Activated CD8-positive, alpha-beta memory T cell treated with anti-CD3 and anti-CD28 coated beads for 36 hours (primary cell): ENCODE measurements around the gene BMP6. TPM values are rescaled to one million over a fixed set of nuclear protein-coding genes. Genes with fewer than 3 reads are reported as not detected.

Experiments
- CTCF ChIA-PET: fragments of 350-600 bp; sonication (Branson Sonifier 250); formaldehyde crosslinking; loops from one replicate; lab custom pipeline; 2021; ENCODE audit warnings: antibody characterized with exemption; lab: Charles Lee
- POLR2A ChIA-PET: fragments of 350-600 bp; sonication (Branson Sonifier 250); formaldehyde crosslinking; loops from one replicate; lab custom pipeline; 2021; ENCODE audit warnings: antibody characterized with exemption; lab: Charles Lee
- total RNA-seq, 2 experiments: library from RNA; stranded (reverse); gene quantifications; one replicate each; pipeline ENCODE4 v1.2.3, GENCODE V29; 2021

The BMP6 gene
- total RNA-seq, 2 experiments from 2014 or later, result not detected

DNA sequence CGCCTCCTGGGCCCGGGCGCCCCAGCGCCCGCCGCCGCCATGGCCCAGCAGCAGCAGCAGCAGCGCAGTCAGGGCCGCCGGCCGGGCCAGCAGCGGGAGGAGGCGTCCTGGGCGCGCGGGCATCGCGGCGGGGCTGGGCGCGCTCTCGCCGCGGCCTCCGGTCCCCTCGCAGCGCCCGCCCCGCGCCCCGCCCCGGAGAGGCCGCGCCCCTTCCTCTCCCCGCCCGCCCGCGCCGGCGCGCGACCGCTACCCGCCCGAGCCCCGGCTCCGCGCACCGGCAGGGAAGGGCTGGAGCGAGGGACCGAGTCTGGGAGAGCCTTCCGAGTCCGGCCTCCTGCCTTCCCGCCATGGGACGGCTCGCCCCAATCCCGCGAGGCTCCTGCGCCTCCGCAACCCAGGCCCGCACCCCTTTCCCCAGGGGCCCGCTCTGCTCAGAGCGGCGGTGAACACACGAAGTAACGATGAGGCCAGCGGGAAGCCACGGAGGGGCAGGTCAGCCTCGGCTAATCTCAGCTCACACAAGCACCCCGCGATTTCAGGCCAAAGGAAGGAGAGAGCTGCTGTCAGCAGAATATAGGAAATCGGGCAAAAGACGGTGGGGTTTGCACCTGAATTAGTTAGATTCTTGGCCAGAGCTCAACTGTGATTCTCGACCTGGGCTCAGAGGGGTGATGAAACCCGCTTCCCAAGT lies 184.9 kb downstream of the BMP6 start, which contains the start of gene TXNDC5:
Gene TXNDC5, minus strand, starts transcription at position 135 of the 691 bp plus-strand sequence. Its CDS starts 12 bp downstream, at position 123.
- POLR2A ChIA-PET, result interaction anchor here (1.5 kb wide), 2 partner anchors 153 to 155 kb away, joined by 3 read pairs; partner anchors contain the start of gene BLOC1S5
- CTCF ChIA-PET, result interaction anchor here (1.2 kb wide), 1 partner anchor 153 kb away, joined by 3 read pairs; the partner anchor contains the start of gene BLOC1S5

DNA sequence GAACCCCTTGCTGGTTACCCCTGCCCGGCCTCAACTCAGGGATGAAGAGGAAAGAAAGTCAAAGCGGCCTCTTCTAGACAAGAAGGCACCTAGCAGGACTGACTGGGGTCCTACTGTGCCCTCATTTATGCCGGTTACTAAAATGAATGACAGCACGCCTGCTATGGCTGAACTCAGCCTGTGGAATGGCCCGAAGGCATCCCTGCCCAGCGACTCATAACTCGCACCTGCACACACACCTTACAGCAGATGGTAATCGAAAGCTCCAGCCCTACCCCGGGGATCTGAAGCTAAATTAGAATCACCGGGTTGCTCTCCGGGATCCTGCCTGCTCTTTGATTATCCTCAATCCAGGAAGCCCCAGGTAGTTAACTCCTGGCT lies 185.4 kb downstream of the BMP6 start:
- CTCF ChIA-PET, result no interaction called here
- POLR2A ChIA-PET, result no interaction called here

DNA sequence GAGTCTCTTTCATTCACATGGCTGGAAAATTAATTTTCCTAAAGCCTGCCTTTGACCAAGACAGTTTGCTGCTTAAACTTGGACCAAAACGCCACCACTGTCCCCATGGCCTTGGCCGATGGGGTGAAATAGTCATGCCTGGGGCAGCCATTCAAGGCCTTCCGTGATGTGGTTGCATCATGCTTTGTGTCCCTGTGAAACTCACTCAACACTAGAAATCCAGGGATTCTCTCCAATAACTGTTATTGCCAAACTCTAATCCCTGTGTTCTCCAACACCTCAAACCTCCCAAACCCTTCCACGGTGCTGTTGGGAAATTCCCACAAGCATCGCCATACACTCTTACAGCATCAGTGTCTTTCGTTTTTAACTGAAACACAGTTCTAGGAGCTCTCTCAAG lies 186.1 kb downstream of the BMP6 start:
- CTCF ChIA-PET, result no interaction called here
- POLR2A ChIA-PET, result no interaction called here

DNA sequence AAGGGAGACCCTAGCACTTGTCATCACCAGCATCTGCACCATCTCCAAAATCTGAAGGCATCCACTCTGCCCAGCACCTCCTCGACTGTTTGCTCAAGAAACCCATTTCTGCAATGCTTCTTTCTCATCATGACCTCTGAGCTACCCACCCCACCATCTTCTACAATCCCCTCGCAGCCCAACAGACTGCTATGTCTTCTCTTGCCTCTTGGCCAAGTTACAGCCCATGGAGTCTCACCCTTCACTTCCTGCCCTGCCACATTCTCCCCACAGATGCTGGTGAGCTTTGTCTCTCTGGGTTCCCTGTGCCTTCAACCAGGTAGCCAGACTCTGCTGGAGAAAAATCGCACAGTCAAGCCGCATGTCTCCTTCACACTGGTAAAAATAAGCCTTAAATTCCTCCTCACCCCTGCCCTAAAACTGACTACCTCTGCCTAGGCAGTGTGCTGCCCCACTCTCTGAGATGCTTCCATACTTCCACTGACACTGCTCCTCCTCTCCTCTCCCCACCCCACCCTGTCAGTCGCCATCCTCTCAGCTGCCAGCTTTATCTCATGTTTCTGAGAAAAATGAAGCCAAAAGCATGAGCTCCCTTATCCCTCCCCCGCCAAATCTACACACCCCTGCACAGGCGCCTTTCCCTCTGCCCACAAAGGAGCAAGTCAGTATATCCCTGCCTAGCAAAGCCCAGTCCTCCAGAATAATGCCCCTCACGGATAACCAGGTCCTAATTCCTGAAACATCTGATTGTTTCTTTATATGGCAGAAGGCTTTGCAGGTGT lies 187.0 kb downstream of the BMP6 start:
- POLR2A ChIA-PET, result no interaction called here
- CTCF ChIA-PET, result no interaction called here

DNA sequence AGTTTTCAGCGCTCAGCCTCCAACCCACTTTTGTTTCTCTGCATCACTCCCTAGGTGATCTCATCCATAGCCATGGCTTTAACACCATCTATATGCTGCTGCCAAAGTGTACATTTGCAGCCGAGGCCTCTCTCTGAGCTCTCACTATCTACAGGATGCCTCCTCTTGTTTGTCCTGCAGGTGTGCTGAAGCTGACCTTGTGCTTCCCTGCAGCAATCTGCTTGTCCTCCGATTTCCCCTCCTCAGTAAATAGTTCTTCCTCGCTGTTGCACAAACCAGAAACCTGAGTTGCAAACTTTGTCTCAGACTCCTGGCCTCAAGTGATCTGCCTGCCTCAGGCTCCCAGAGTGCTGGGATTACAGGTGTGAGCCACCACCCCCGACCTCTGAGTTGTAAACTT lies 188.4 kb downstream of the BMP6 start:
- ChIA-PET CTCF (no interaction called here), POLR2A (no interaction called here)

DNA sequence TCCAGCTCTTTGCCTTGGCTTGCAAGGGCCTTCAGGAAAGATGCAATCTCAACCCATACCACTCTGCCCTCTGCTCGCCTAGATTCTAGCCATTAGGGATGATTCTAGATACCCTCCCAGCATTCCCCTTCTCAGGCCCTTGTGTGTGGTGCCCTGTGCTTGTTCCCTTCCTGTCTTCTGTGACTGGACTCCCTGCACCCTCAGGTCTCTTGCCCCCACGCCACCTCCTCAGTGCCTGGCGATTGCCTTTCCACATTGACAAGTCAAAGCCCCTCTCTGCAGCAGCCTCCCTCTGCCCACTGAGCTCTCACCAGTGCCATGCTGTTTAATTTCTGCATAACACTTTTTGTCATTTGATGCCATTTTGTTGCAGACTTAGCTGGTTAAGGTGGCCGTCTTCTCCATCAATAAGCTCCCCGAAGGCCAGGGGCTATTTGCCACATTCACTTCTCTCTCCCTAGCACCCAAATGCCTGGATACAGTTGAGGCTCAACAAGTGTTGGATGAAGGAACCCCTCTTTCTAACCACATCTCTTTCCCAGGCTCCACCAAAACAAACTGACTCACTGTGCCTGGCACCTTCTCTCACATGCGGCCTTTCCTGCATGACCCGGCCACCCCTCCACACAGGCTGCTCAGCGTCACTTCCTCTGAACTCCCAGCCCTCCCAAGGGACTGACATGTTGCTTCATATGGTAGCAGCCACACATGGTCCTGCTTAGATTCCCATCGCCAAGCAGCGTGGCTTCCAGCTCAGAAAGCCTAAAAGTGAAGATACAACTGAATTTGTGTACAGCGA lies 189.3 kb downstream of the BMP6 start:
- ChIA-PET CTCF (no interaction called here), POLR2A (no interaction called here)

DNA sequence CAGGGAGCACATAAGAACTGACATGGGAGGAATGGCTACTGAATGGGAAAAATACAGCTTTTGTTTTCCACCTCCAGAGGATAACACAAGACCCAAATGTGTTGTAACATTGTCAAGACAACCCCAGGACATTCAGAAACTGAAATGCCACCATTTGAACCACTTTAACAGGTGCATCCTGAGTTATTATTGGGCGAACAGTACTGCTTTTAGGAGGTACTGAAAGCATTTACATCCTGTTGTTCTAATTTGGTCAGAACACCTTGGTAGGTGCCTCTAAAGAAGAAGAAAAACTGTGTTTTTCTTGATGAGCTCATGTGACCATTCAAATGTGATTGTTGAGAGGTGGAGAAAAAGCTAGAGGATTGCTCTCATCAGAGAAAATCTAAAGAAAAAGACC lies 191.1 kb downstream of the BMP6 start:
- CTCF ChIA-PET, result no interaction called here
- POLR2A ChIA-PET, result no interaction called here

DNA sequence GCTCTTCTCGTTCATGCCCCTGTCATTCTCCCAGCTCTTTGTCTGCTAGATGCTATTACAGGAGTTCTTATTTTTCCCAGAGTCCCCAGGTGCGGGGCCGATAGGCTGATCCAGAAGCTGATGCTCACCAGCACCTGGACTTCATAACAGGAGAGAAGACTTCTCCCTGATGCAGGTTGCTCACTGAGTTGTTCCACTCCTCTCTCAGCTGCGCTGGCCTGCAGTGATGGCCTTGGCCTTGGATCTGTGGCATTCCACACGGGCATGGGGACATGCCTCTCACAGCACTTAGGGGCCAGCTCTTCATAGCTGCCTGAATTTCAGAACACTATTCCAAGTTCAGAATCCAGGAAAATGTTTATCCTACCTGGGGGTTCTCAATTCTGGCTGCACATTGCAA lies 191.8 kb downstream of the BMP6 start:
- ChIA-PET POLR2A (no interaction called here), CTCF (no interaction called here)

DNA sequence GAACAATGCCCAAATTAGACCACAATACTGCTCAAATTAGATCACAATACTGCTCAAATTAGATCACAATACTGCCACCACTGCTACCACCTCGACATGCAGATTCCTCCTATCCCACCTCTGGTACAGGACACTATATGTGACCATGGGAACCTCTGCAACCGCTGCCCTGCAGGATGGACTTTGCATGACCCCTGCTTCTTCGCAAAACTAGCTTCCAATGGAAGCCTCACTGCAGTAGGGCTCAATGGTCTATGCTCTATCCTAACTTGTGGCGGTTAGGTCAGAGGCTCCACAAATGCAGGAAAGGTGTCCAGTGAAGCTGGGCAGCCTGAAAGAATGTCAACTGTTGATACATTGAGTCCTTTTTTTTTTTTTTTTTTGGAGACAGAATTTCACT lies 192.5 kb downstream of the BMP6 start:
- ChIA-PET POLR2A (no interaction called here), CTCF (no interaction called here)

DNA sequence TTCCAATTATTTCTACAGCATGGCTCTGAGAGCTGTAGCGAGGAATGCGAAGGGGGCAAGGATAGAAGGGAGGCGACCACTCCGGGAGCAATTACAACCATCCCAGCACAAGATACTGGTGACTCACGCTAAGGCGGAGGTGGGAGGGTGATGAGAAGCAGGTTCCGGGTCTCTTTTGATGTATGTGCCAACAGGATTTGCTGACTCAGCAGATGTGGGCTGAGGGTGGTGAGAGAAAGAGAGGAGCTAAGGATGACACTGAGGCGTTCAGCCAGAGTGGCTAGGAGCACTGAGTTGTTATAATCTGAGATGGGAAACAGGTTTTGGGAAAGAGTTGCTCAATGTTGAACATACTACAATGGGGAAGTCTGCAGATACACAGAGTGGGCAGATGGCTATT lies 194.0 kb downstream of the BMP6 start:
- POLR2A ChIA-PET, result interaction anchor here (0.5 kb wide), 1 partner anchor 1207 kb away, joined by 3 read pairs; no protein-coding TSS in a partner anchor
- CTCF ChIA-PET, result no interaction called here

DNA sequence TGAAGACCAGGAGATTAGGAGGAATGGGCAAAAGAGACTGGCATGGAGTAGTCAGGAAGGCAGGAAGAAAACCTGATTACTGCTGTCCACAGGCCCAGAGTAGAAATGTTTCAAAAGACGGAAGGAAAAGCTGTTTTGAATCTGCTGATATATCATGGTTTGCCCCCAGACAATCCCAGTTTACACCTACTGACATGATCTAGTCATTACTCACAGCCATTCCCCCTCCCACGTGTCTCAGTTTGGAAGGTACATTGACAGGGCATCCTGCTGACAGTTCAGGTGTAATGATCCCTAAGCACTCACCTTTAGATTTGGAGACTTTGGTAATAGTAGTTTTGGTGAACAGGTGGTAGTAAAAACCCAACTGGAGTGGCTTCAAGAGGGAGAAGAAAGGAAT lies 194.5 kb downstream of the BMP6 start:
- CTCF ChIA-PET, result no interaction called here
- POLR2A ChIA-PET, result no interaction called here

DNA sequence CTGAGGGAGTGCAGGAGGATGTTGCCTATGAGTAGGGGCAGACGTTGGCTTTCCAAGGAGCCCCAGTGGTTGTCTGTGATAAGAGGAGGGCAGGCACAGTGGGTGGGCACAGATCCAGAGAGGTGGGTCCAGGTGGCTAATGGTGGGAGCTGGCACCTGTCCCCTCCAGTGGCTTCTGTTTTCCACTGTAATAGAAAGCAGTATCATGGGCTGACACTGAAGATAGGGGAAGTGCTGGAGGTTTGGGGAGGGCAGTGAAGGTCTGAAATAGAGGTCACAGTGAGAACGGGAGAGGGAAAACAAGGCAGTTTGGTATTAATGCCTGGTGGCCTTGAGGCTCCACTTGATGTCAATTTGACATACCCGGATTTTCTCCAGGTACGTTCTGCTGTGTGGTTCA lies 195.1 kb downstream of the BMP6 start:
- CTCF ChIA-PET, result no interaction called here

DNA sequence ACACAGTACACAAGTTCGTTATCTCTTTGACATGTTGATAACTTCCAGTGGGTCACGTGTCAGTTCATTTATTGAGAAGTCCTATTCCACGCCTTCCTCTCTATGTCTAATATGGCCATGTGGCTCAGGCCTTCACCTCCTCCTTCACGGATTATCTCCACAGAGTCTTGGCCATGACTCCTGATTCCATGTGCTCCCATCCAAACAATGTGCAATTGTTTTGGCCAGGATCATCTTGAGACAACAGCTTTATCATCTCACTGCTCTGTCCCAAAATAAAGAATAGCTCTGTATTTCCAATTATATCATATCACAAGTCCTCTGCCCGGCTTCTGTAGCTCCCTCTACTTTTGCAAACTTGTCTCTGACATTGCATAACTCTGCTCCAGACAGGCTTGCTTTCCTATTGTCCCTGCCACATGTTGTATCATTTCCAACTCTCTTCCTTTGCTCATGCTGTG lies 195.8 kb downstream of the BMP6 start:
- ChIA-PET CTCF (no interaction called here), POLR2A (no interaction called here)

More for the DNA sequence above, 195.1 kb downstream of the BMP6 start:
- POLR2A ChIA-PET, result no interaction called here

DNA sequence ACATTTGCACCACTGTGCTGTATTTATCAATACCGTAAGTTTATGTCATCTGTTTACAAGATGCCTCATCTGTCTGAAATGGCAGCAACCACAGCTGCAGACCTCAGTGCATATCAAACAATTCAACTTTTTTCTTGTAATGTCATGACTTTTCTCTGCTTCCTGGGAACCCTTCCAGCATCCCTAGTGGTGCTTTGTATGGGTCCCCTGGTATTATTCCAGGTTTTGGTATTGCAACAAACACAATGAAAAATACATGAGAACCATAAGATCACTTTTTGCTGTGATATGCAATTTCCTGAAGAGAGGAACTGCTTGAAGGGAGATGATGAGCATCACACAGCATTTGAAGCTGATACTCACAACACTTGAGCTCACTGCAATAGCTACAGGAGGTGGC lies 196.7 kb downstream of the BMP6 start:
- ChIA-PET POLR2A (no interaction called here), CTCF (no interaction called here)

DNA sequence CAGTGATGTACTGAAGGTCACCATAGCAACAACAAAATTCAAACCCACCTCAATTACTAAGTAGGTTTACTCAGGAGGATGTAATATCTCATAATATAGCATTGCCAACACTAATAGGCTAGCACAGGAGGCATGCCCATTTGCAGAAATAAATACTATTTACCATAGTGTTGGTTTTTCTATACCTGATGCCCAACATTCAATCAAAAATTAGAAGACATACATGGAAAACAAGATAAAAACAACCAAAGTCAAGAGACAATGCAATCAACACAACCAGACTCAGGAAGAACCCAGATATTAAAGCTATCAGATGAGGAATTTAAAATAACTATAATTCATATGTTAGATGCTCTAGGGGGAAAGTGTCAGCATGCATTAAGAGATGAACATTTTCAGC lies 199.0 kb downstream of the BMP6 start:
- ChIA-PET POLR2A (no interaction called here), CTCF (no interaction called here)

Other genes starting within 250 kb of the BMP6 start
- under 1 TPM; 0.02 to 0.04 TPM for gene DSP, start 184.4 kb upstream of the BMP6 start, total RNA-seq
- 10 to 100 TPM; 13.3 to 15.2 TPM for gene SNRNP48, start 135.9 kb upstream of the BMP6 start, total RNA-seq
- gene TXNDC5, start 184.7 kb downstream of the BMP6 start, total RNA-seq, result 10 to 100 TPM; 85.5 to 89.4 TPM